HAP-1 (cell line): ENCODE results near the gene PRRG1.
"Not testable (repeated sequence)": the region's sequence is repeated elsewhere in the genome, so short reads cannot be mapped to it uniquely, and the experiment has no call there.

ENCODE experiments used
- DNase-seq, 2 experiments: peaks; one replicate each; pipeline ENCODE4 v3.0.0-alpha.2; 2016 to 2020; ENCODE audit warnings: low spot score in 2 of 2
- H3K27me3 ChIP-seq: fragments of 250-450 bp; sonication (Bioruptor Pico); 2 replicates; pipeline ENCODE4 v1.5.1; 2020; ENCODE audit warnings: low read depth, mild to moderate bottlenecking, moderate library complexity
- H3K36me3 ChIP-seq: fragments of 250-450 bp; sonication (Bioruptor Pico); replicated peaks from 2 replicates; pipeline ENCODE4 v1.5.1; 2020; ENCODE audit warnings: mild to moderate bottlenecking
- H3K4me1 ChIP-seq: fragments of 250-450 bp; sonication (Bioruptor Pico); 2 replicates; pipeline ENCODE4 v1.5.1; 2020; ENCODE audit warnings: mild to moderate bottlenecking
- H3K4me3 ChIP-seq: fragments of 250-450 bp; sonication (Bioruptor Pico); 2 replicates; pipeline ENCODE4 v1.5.1; 2020; ENCODE audit warnings: mild to moderate bottlenecking, moderate library complexity
- H3K9me3 ChIP-seq: fragments of 250-450 bp; sonication (Bioruptor Pico); 2 replicates; pipeline ENCODE4 v1.5.1; 2020; ENCODE audit warnings: mild to moderate bottlenecking, moderate library complexity
- in situ Hi-C: fragments of 300-500 bp; cut with MboI; formaldehyde crosslinking; loops from 3 replicates; pipeline ENCODE4 v1.14.3; 2020; ENCODE audit warnings: low sequenced_read_pairs, inconsistent platforms, mixed read lengths

Gene PRRG1

GRCh38 chrX:37460285-37460684 lies 111.1 kb downstream of the PRRG1 start:
- H3K4me1 ChIP-seq, result peaks cover 17% of the 10 kb centered on the region
- H3K27me3 ChIP-seq, H3K36me3 ChIP-seq, DNase-seq, H3K4me3 ChIP-seq, in situ Hi-C loops, H3K9me3 ChIP-seq: not testable (repeated sequence)

GRCh38 chrX:37462346-37462745 lies 113.2 kb downstream of the PRRG1 start:
- peaks cover 4% of the 10 kb centered on the region for H3K4me1 ChIP-seq
- DNase-seq, result no peak
- no peaks in the 10 kb centered on the region for H3K9me3 ChIP-seq
- no peak overlapping the region for H3K4me3 ChIP-seq
- in situ Hi-C loops, result no loop called here
- no peaks in the 10 kb centered on the region; the same call in 1 of the 2 replicates for H3K36me3 ChIP-seq
- H3K27me3 ChIP-seq, result no peaks in the 10 kb centered on the region

- in situ Hi-C loops, result no loop called here
These were observed 119.1 kb downstream of the PRRG1 start for GRCh38 chrX:37468124-37468739.

DNA sequence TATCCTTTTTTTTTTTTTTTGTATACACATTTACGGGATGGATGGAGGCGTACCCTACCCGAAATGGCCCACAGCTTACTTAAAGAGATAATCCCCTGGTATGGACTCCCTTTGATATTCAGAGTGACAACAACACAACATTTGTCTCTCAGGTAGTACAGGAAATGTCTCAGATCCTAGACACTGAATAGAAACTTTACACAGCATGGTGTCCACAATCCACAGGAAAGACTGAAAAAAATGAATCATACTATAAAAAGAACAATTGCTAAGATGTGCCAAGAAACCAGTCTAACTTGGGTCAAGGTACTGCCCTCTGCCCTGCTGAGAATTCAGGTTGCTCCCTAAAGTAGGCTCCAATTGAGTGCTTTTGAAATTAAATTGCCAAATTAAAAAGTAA lies 121.5 kb downstream of the PRRG1 start:
- peaks cover 15% of the 10 kb centered on the region for H3K4me1 ChIP-seq
- H3K36me3 ChIP-seq, result no peaks in the 10 kb centered on the region; the same call in 1 of the 2 replicates
- in situ Hi-C loops, result no loop called here
- 0 out of 2 replicates have a peak, but pooled peaks cover 2% of the 10 kb centered on the region for H3K9me3 ChIP-seq
- H3K4me3 ChIP-seq, result no peak overlapping the region
- DNase-seq, result no peak
- no peaks in the 10 kb centered on the region for H3K27me3 ChIP-seq

More at GRCh38 chrX:37468124-37468739, 119.1 kb downstream of the PRRG1 start:
- no peak for DNase-seq
- H3K4me1 ChIP-seq, result peaks cover 8% of the 10 kb centered on the region
- H3K27me3 ChIP-seq, result no peaks in the 10 kb centered on the region
- 0 out of 2 replicates have a peak, but pooled peaks cover 2% of the 10 kb centered on the region for H3K9me3 ChIP-seq
- H3K36me3 ChIP-seq, result no peaks in the 10 kb centered on the region; the same call in 1 of the 2 replicates
- H3K4me3 ChIP-seq, result no peak overlapping the region

DNA sequence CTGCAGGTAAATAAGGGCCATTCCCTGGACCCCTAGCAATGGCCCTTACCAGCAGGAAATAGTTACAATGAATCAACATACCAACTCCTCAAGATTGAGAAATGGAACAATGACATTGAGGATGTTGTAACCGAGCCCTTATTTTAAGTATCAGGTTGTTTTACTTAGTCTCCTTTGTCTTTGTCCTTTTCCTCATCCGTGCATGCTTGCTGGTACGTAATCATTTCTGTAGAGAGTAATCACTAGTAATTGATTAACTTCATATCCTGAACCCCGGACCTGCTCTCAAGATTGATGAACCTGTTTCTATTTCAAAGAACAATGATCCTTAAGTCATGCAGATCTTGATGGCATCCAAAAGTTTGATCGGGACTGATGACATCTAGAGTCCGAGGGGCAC lies 123.7 kb downstream of the PRRG1 start:
- Histone ChIP-seq H3K9me3 (0 out of 2 replicates have a peak, but pooled peaks cover 2% of the 10 kb centered on the region), H3K27me3 (no peaks in the 10 kb centered on the region), H3K36me3 (no peaks in the 10 kb centered on the region; the same call in 1 of the 2 replicates), H3K4me1 (peaks cover 33% of the 10 kb centered on the region), H3K4me3 (no peak overlapping the region)
- in situ Hi-C loops, result no loop called here
- DNase-seq, result no peak

- Histone ChIP-seq H3K36me3 (no peaks in the 10 kb centered on the region; the same call in 1 of the 2 replicates), H3K4me1 (peaks cover 29% of the 10 kb centered on the region), H3K27me3 (no peaks in the 10 kb centered on the region), H3K9me3 (no peaks in the 10 kb centered on the region), H3K4me3 (no peak overlapping the region)
- in situ Hi-C loops, result no loop called here
- no peak for DNase-seq
These were observed 125.3 kb downstream of the PRRG1 start for GRCh38 chrX:37474478-37474877.

DNA sequence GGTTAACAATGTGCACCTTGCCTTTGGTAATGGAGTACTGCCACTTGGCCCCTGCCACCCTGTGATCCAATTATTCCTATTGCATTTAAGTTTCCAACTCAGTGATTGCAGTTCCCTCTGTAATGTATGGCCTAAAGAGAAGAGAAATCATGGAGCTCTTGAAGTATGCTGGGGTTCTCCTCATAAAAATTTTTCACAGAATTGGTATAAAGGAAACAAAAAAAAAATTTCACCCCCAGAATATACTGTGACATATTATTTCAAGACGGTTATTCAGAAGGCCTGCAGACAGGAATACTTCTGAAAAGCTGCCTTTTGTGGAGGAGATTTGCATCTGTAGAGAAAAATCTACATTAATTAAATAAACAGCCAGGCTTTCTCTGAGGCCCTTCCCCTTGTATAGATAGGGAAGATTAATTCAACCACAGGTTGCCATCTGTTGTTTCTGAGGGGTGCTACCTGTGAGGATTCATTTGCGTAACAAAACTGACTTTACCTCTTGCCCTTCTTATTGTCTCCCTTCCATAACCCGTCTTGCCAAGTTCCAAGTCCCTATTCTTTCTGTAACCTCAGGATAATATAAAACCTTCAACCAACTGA lies 127.5 kb downstream of the PRRG1 start:
- peak; percentile 73 to 98 for DNase-seq
- no peaks in the 10 kb centered on the region for H3K27me3 ChIP-seq
- in situ Hi-C loops, result no loop called here
- no peaks in the 10 kb centered on the region for H3K9me3 ChIP-seq
- H3K4me3 ChIP-seq, result no peak overlapping the region
- H3K4me1 ChIP-seq, result peaks cover 29% of the 10 kb centered on the region
- no peaks in the 10 kb centered on the region; the same call in 1 of the 2 replicates for H3K36me3 ChIP-seq

- in situ Hi-C loops, H3K4me3 ChIP-seq, H3K27me3 ChIP-seq, H3K9me3 ChIP-seq, DNase-seq, H3K4me1 ChIP-seq, H3K36me3 ChIP-seq: not testable (repeated sequence)
These were observed 135.2 kb downstream of the PRRG1 start for GRCh38 chrX:37484335-37484734.

- Histone ChIP-seq H3K4me3 (no peak overlapping the region), H3K36me3 (no peaks in the 10 kb centered on the region), H3K27me3 (no peaks in the 10 kb centered on the region), H3K9me3 (no peaks in the 10 kb centered on the region), H3K4me1 (no peaks in the 10 kb centered on the region)
- in situ Hi-C loops, result no loop called here
- no peak for DNase-seq
These were observed 136.3 kb downstream of the PRRG1 start for GRCh38 chrX:37485429-37485828.

- Histone ChIP-seq H3K4me3 (no peak overlapping the region), H3K9me3 (no peaks in the 10 kb centered on the region), H3K36me3 (no peaks in the 10 kb centered on the region), H3K27me3 (no peaks in the 10 kb centered on the region), H3K4me1 (no peaks in the 10 kb centered on the region)
- no peak for DNase-seq
- in situ Hi-C loops, result no loop called here
These were observed 138.1 kb downstream of the PRRG1 start for GRCh38 chrX:37487271-37487670.

GRCh38 chrX:37488323-37488722 lies 139.2 kb downstream of the PRRG1 start:
- in situ Hi-C loops, result no loop called here
- Histone ChIP-seq H3K9me3 (no peaks in the 10 kb centered on the region), H3K27me3 (no peaks in the 10 kb centered on the region), H3K4me1 (no peaks in the 10 kb centered on the region), H3K4me3 (no peak overlapping the region), H3K36me3 (no peaks in the 10 kb centered on the region)
- no peak for DNase-seq

GRCh38 chrX:37491686-37492085 lies 142.5 kb downstream of the PRRG1 start:
- in situ Hi-C loops, result no loop called here
- DNase-seq, result no peak
- no peaks in the 10 kb centered on the region for H3K27me3 ChIP-seq

DNA sequence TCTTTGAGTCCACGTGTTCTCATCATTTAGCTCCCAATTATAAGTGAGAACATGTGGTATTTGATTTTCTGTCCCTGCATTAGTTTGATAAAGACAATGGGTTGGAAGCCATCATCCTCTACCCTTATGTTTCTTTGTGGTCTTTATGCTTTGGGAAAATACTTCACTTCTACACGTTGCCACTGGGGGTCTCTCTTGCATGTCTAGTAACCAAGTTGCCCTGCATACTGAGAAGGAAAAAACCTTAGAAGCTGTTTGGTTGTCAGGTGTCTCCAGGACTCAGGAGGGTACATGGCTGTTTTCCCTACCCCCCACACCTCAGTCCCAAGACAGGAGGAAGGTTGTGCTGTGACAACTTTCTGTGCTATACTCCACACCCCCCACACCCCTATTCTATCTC lies 146.6 kb downstream of the PRRG1 start:
- in situ Hi-C loops, result not testable (repeated sequence)

More at GRCh38 chrX:37491686-37492085, 142.5 kb downstream of the PRRG1 start:
- H3K9me3 ChIP-seq, result no peaks in the 10 kb centered on the region
- H3K36me3 ChIP-seq, result no peaks in the 10 kb centered on the region
- no peak overlapping the region for H3K4me3 ChIP-seq
- no peaks in the 10 kb centered on the region for H3K4me1 ChIP-seq

DNA sequence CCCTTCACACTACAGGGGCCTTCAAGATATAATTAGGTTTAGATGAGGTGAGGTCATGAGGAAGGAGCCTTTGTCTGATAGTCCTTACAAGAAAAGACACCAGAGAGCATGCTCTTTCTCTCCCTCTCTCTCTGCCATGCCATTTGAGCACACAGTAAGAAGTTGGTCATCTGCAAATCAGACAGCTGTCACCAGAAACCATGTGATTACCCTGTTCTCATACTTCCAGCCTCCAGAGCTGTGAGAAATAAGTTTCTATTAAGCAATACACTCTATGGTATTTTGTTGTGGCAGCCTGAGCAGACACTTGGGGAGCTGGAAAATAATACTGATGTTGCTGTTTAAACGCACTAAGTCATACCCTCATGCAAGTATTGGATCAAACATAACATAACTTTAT lies 148.0 kb downstream of the PRRG1 start:
- H3K4me3 ChIP-seq, H3K36me3 ChIP-seq, DNase-seq, H3K9me3 ChIP-seq, in situ Hi-C loops, H3K4me1 ChIP-seq, H3K27me3 ChIP-seq: not testable (repeated sequence)

More for the DNA sequence above, 146.6 kb downstream of the PRRG1 start:
- H3K4me3 ChIP-seq, H3K27me3 ChIP-seq, H3K4me1 ChIP-seq, H3K36me3 ChIP-seq, H3K9me3 ChIP-seq: not testable (repeated sequence)
- peak in 1 of 2 experiments; percentile 30 for DNase-seq
